Measurements from ENCODE around the gene ZNF726. TPM values are rescaled to one million over a fixed set of nuclear protein-coding genes. Genes with fewer than 3 reads are reported as not detected.
"Not testable (repeated sequence)": the region's sequence is repeated elsewhere in the genome, so short reads cannot be mapped to it uniquely, and the experiment has no call there.

The ZNF726 gene
- total RNA-seq, 1 donor from 2014 or later = 11.5 TPM

DNA sequence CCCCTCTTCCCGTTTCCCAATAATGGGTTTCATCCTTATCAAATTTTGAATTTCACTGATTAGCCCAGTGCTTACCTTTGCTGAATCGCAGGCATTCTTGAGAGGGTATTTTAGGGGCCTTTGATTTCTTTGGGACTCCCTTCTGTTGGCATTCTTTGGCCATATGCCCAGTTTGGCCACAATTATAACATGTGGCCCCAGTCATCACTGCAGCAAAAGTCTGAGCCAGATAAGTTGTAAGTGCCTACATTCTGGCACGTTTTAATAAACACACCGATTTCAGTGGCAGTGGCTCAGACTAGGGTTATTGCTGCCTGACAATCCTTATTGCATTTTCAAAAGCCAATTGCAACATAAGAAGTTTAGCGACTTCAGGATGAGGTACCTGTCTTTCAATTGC is 41.4 kb downstream of the ZNF726 start:
- Mint-ChIP-seq H3K27me3 (ENCODE audit: unreplicated experiment) (peaks cover 2% of the 10 kb centered on the region), H3K9me3 (ENCODE audit: unreplicated experiment) (no peaks in the 10 kb centered on the region), H3K4me1 (ENCODE audit: low read depth, unreplicated experiment) (no peaks in the 10 kb centered on the region), H3K36me3 (ENCODE audit: unreplicated experiment) (peaks cover 7% of the 10 kb centered on the region), H3K4me3 (ENCODE audit: unreplicated experiment) (no peak overlapping the region), H3K27ac (ENCODE audit: unreplicated experiment) (no peak overlapping the region)
- no peak for DNase-seq
- TF ChIP-seq, protein P1, sequence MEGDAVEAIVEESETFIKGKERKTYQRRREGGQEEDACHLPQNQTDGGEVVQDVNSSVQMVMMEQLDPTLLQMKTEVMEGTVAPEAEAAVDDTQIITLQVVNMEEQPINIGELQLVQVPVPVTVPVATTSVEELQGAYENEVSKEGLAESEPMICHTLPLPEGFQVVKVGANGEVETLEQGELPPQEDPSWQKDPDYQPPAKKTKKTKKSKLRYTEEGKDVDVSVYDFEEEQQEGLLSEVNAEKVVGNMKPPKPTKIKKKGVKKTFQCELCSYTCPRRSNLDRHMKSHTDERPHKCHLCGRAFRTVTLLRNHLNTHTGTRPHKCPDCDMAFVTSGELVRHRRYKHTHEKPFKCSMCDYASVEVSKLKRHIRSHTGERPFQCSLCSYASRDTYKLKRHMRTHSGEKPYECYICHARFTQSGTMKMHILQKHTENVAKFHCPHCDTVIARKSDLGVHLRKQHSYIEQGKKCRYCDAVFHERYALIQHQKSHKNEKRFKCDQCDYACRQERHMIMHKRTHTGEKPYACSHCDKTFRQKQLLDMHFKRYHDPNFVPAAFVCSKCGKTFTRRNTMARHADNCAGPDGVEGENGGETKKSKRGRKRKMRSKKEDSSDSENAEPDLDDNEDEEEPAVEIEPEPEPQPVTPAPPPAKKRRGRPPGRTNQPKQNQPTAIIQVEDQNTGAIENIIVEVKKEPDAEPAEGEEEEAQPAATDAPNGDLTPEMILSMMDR (IDR thresholded peaks at IDR 0.05; ENCODE audit: partially characterized antibody, unreplicated experiment) = no peak

DNA sequence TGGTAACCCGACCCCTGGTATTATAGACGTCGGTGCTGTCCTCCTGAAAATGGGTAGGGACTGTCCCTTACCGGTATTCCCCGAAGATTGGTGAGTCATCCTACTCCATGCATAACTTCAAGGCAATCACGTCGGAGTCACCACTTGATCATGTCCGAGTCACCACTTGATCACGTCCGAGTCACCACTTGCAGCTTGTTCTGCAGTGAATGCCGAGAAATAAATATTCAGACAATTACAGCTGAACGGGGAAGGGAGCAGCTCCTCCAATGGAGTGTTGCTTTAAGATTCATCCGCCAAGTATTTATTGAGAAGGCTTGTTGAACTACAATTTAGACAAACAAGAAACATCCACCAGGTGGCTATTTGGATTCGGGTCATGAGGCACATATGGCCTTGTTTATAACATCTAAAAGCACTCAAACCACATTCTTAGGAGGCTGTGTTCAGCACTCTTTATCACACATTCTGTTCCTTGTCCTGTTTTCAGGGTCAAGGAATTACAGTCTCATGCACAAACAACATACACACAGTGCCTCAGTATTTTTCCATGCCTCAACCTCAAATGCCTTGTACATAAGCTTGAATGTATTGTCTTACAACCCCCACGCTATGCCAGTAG is 43.1 kb downstream of the ZNF726 start:
- Mint-ChIP-seq H3K9me3 (ENCODE audit: unreplicated experiment) (no peaks in the 10 kb centered on the region), H3K4me1 (ENCODE audit: low read depth, unreplicated experiment) (no peaks in the 10 kb centered on the region), H3K36me3 (ENCODE audit: unreplicated experiment) (peaks cover 12% of the 10 kb centered on the region), H3K27ac (ENCODE audit: unreplicated experiment) (no peak overlapping the region), H3K4me3 (ENCODE audit: unreplicated experiment) (no peak overlapping the region), H3K27me3 (ENCODE audit: unreplicated experiment) (peaks cover 2% of the 10 kb centered on the region)
- TF ChIP-seq, protein P1 (IDR thresholded peaks at IDR 0.05; ENCODE audit: partially characterized antibody, unreplicated experiment) = no peak
- no peak for DNase-seq

GRCh38 chr19:23963396-23963795 is 48.7 kb downstream of the ZNF726 start:
- not testable (repeated sequence) for H3K27ac Mint-ChIP-seq (ENCODE audit: unreplicated experiment); DNase-seq; H3K4me3 Mint-ChIP-seq (ENCODE audit: unreplicated experiment); H3K4me1 Mint-ChIP-seq (ENCODE audit: low read depth, unreplicated experiment); H3K27me3 Mint-ChIP-seq (ENCODE audit: unreplicated experiment)
- peaks cover 10% of the 10 kb centered on the region for H3K36me3 Mint-ChIP-seq (ENCODE audit: unreplicated experiment)
- H3K9me3 Mint-ChIP-seq (ENCODE audit: unreplicated experiment) = peaks cover 12% of the 10 kb centered on the region

GRCh38 chr19:23963881-23964280 is 49.2 kb downstream of the ZNF726 start:
- Mint-ChIP-seq H3K36me3 (ENCODE audit: unreplicated experiment) (peaks cover 10% of the 10 kb centered on the region), H3K9me3 (ENCODE audit: unreplicated experiment) (peaks cover 12% of the 10 kb centered on the region)
- DNase-seq; H3K27ac Mint-ChIP-seq (ENCODE audit: unreplicated experiment); H3K4me3 Mint-ChIP-seq (ENCODE audit: unreplicated experiment); H3K27me3 Mint-ChIP-seq (ENCODE audit: unreplicated experiment); H3K4me1 Mint-ChIP-seq (ENCODE audit: low read depth, unreplicated experiment): not testable (repeated sequence)

- peaks cover 10% of the 10 kb centered on the region for H3K36me3 Mint-ChIP-seq (ENCODE audit: unreplicated experiment)
- H3K4me3 Mint-ChIP-seq (ENCODE audit: unreplicated experiment); H3K27me3 Mint-ChIP-seq (ENCODE audit: unreplicated experiment); H3K27ac Mint-ChIP-seq (ENCODE audit: unreplicated experiment); H3K4me1 Mint-ChIP-seq (ENCODE audit: low read depth, unreplicated experiment): not testable (repeated sequence)
- H3K9me3 Mint-ChIP-seq (ENCODE audit: unreplicated experiment) = peaks cover 12% of the 10 kb centered on the region
- DNase-seq = peak; percentile 19
Observed at GRCh38 chr19:23964334-23964733, 49.6 kb downstream of the ZNF726 start.

DNA sequence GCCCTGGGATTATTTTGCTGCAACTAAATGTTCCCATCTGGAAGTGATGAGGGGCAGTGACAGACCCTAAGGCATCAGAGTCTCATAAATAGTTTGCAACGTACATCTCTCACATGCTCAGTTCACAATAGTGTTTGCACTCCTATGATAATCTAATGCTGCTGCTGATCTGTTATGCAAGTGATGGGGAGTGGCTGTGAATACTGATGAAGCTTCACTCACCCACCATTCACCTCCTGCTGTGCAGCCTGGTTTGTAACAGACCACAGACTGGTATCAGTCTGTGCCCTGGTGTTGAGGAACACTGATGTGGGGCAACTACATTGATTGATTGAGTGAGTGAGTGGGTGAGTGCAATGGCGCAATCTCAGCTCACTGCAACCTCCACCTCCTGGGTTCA is 54.9 kb downstream of the ZNF726 start:
- Mint-ChIP-seq H3K36me3 (ENCODE audit: unreplicated experiment) (peaks cover 9% of the 10 kb centered on the region), H3K27ac (ENCODE audit: unreplicated experiment) (no peak overlapping the region), H3K9me3 (ENCODE audit: unreplicated experiment) (peaks cover 15% of the 10 kb centered on the region), H3K4me3 (ENCODE audit: unreplicated experiment) (no peak overlapping the region), H3K4me1 (ENCODE audit: low read depth, unreplicated experiment) (no peaks in the 10 kb centered on the region), H3K27me3 (ENCODE audit: unreplicated experiment) (peaks cover 13% of the 10 kb centered on the region)
- no peak for DNase-seq
- TF ChIP-seq, protein P1 (IDR thresholded peaks at IDR 0.05; ENCODE audit: partially characterized antibody, unreplicated experiment) = no peak

Measured in glutamatergic neuron (in vitro differentiated cells).